ENCODE data around the gene EVI5L.

The EVI5L gene

DNA sequence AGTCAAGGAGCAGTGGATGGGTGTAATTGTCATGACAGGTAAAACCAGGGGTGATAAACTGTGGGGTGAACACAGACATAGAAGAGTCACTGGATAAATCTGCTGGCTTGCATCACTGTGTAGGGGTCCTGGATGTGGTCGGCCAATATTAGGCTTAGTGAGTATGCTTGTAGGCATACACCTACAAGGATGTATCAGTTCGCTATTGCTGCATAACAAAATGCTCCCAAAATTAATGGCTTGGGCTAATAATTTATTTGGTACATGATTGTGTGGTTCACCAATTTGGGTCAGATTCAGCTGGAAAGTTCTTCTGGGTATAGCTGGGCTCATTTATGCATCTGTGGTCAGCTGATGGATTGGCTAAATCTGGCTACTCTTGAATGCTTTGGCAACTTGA, 11.2 kb upstream of the EVI5L start:
- DNase-seq: no peak

DNA sequence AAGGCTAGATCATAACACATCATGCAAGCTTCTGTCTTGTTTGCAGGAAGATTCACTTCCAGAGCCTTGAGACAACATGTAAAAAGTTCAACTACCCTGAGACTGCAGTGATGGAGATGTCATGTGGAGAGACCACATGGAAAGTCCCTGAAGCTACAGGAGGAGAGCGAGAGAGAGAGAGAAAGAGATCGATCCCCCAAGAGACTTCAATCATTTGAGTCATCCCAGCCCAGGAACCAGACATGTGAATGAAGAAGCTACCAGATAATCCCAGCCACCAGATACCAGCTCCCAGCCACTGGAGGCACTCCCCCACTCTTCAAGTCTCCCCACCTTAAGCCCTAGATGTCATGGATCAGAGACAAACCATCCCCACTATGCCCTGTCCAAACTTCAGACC, 10.7 kb upstream of the EVI5L start:
- DNase-seq: no peak

DNA sequence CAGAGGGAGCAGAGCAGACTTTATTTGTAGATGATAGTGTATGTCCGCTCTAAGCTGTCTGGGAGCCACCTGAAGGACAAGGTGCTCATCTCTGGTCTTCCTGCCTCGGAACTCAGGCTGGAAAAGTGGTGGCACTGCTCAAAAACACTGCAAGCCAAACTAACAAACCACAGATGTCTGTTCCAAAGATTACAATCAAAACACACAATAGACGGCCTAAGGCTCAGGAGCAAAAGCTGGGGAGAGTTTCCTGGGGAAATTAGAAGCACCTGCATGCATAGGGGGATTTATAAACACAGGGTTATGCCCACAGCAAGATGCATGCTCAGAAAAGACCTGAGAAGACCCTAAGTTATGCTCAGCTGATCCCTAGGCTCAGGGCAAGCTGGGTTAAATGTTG, 9.4 kb upstream of the EVI5L start:
- DNase-seq: no peak

- no peak for DNase-seq
These were observed 7.0 kb upstream of the EVI5L start for GRCh38 chr19:7822910-7823515.

DNA sequence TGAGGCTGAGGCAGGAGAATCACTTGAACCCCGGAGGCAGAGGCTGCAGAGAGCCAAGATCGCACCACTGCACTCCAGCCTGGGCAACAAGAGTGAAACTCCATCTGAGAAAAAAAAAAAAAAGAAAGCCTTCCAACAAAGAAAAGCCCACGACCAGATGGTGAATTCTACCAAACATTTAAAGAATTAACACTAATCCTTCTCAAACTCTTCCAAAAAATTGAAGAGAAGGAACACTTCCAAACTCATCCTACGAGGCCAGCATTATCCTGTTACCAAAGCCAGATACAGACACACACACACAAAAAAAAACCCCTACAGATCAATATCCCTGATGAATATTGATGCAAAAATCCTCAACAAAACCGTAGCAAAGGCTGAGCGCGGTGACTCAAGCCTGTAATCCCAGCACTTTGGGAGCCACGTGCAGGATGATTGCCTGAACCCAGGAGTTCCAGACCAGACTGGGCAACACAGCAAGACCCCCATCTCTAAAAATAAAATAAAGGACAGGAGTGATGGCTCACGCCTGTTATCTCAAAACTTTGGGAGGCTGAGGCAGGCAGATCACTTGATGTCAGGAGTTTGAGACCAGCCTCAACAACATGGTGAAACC, 6.2 kb upstream of the EVI5L start:
- DNase-seq: no peak

- DNase-seq: no peak
These were observed 875 bp upstream of the EVI5L start for GRCh38 chr19:7829166-7829520.

DNA sequence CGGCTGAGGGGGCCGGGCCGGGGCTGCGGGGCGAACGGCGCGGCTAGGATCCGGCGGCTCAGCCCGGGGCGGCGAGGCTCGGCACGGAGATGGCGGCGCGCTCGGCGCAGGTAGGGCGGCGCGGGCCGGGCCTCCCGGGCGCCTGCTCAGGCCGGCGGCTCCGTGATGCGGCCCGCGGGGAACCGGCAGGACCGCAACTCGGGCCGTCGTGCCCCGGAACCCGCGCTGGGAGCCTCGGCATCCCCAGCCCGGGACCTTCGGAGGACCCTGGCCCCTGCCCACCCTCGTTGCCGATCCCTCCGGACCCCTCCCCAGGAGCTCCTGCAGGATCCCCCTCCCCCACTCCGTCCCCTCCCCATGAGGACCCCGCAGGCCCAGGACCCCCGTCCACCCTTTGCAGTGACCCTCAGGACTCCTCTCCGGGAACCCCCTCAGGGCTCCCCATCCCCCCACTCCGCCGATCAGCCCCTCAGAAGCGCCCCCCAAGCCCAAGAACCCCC, 304 bp downstream of the EVI5L start:
- no peak for DNase-seq

DNA sequence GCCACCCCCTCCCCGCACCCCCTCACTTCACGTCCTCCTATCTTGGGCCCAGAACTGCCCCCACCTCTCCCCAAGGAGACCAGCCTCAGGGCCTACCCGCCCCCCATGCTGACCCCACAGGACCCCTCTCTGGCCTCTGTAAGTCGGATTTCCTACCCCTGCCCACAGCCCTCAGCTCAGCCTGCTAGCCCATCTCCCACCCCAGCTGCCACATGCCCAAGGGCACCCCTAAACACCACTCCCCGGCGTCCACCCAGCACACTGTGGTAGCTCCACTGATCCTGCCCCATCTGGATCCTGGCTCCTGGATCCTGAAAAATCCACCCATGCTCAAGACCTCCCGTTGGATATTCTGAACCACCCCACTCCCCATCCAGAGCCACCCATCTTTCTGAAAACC, 805 bp downstream of the EVI5L start:
- DNase-seq: no peak

DNA sequence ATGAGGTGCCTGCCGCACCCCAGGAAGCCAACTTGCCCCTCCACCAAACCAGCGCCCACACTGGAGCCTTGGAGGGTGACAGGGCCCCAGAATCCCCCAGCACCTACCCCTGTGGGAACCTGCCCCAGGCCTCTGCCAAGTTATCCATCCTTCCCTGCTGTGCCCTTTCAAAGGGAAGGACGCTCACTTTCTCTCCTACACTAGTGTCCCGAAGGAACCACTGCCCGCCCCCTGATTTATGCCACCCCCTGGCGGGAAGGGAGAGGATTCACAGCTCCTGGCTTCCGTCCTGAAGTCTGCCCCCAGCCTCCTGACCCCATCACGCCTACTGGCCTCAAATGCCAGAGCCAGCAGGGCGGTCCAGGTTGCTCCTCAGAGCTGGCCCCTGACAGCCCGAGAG, 1.4 kb downstream of the EVI5L start:
- no peak for DNase-seq

GRCh38 chr19:7832009-7832408, 2.0 kb downstream of the EVI5L start:
- no peak for DNase-seq

DNA sequence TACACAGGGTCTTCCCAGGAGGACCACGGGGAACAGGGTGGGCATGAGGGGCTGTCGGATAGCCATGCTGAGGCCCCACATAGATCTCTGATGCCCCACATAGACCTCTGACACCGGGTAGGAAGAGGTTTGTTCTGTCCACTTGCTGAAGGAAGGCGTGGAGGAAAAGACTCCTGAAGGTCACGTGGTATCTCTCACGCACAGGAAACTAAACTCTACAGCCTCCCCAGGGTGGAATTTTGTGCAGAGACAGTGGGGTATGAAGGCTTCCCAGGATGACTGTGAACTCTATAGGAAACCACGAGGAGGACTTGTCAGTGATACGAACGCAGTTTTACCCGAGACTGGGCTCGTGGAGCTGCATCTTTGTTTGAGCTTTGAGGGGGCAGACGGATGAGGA, 2.8 kb downstream of the EVI5L start:
- no peak for DNase-seq

GRCh38 chr19:7833225-7834099, 3.4 kb downstream of the EVI5L start:
- no peak for DNase-seq

DNA sequence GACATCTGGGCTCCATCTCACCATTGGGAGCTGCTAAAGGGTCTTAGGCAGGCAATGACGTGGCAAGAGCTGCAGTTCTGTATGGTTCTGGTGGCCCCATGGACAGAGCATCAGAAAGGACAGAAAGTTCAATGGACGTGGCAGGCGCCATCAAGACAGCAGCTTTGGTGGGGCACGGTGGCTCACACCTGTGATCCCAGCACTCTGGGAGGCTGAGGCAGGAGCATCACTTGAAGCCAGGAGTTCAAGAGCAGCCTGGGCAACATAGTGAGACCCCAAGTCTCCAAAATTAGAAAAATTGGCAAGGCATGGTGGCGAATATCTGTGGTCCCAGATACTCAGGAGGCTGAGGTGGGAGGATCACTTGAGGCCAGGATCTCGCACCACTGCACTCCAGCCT, 9.5 kb downstream of the EVI5L start:
- no peak for DNase-seq

- no peak for DNase-seq
These were observed 10.6 kb downstream of the EVI5L start for GRCh38 chr19:7840629-7841028.

GRCh38 chr19:7841751-7842660, 12.0 kb downstream of the EVI5L start:
- DNase-seq: no peak

DNA sequence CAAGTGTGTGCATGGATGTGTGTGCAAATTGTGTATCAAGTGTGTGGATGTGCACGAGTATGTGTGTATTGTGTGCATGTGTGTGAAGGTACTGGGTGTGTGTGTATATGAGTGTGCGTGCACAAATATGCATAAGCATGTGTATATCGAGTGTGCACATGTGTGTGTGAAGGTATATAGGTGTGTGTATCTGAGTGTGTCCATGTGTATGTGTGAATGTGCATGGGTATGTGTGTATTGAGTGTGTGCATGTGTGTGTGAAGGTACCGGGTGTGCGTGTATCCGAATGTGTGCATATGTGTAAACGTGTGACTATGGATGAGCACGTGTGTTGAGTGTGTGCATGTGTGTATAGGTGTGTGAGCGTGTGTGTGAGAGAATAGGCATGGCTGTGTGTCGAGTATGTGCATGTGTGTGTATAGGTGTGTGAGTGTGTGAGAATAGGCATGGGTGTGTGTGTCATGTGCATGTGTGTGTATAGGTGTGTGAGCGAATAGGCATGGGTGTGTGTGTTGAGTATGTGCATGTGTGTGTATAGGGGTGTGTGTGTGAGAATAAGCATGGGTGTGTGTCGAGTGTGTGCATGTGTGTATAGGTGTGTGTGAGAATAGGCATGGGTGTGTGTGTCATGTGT, 12.8 kb downstream of the EVI5L start:
- no peak for DNase-seq

DNA sequence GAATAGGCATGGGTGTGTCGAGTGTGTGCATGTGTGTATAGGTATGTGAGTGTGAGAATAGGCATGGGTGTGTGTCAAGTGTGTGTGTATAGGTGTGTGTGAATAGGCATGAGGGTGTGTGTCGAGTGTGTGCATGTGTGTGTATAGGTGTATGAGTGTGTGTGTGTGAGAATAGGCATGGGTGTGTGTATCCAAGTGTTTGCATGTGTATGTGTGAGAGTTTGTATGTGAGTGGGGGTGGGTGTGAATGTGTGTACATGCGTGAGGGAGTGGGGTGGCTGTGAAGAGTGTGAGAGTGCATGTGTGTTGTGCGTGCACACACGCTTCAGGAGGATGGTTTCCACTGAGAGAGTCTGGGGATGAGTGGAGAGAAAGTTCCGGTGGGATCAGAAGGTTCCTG, 13.5 kb downstream of the EVI5L start:
- DNase-seq: no peak

GRCh38 chr19:7844405-7844804, 14.4 kb downstream of the EVI5L start:
- no peak for DNase-seq

- no peak for DNase-seq
These were observed 14.9 kb downstream of the EVI5L start for GRCh38 chr19:7844951-7845350.

DNA sequence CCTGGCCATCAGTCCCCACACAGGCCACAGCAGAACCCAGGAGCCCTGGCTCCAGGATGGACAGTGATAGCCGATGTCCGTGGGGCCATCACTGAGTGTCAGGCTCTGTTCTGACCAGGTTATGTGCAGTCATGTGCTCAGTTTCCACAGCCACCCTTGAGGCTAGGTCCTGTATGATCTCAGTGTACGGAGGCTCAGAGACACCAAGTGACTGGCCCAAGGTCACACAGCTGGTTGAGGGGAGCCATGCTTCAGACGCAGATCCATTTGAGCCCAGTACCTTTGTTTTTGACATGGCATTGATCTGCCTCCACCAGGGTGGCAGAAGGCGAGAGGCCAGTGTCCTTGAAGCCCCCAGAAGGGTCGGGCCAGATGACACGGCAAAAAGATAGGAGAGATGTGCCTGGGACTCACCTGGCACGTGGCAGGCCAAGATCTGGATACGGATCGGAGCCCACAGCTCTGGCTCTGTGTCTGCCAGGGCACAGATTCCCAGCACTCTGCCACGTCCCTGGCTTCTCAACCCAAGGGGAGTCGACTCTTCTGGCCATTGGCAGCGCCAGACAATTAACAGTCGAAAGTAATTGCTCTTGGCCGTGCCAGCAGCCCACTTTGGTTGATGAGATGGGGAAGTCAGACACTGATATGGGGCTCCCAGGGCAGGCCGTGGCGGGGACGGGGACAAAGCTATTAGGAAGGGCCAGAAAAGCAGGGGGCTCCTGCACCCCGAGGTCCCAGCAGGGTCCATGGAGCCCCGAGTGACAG, 15.6 kb downstream of the EVI5L start:
- no peak for DNase-seq

DNA sequence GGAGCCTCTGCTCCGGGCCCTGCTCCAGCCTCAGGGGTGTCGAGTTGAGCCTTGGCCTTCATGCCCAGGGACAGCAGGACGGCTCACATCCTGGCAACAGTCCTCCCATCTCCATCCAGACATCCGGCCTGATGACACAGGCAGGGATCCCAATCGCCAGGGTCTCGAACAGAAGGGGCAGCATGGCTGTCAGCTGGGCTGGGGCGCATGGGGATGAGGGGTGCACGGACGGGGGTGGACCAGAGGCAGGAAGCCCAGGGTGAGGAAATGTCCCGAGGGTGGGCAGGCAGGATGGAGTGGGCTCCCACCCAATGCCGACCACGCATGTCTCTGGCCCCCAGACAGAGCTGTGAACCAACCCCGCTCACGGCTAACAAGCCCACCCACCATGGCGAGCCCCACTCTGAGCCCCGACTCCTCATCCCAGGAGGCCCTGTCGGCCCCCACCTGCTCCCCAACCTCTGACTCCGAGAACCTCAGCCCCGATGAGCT, 16.2 kb downstream of the EVI5L start:
- no peak for DNase-seq

DNA sequence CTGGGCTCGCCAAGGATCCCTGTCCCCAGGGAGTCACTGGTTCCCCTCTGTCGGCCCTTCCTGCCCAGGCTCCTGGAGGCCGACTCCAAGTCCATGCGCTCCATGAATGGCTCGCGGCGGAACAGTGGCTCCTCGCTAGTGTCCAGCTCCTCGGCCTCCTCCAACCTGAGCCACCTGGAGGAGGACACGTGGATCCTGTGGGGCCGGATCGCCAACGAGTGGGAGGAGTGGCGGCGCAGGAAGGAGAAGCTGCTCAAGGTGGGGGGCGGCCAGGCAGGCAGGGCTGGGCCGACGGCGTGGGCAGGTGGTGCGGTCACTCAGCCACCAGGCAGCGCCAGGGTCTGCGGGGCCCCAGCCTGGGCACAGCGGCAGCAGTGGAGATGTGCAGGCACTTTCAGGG, 17.6 kb downstream of the EVI5L start:
- no peak for DNase-seq
